Peyer's patch (tissue), 4 donors: Measurements from ENCODE around the gene ME2. TPM values are rescaled to one million over a fixed set of nuclear protein-coding genes. Genes with fewer than 3 reads are reported as not detected.

ENCODE experiments used
- DNase-seq, 3 donors: peaks; one replicate each; pipeline ENCODE4 v3.0.0-alpha.2; 2017 to 2019
- H3K27ac ChIP-seq, 4 donors: fragments of 200-600 bp; sonication (generic); one replicate each; pipeline ENCODE4 v1.5.1; 2016 to 2019
- H3K27me3 ChIP-seq, 2 donors: fragments of 200-600 bp; sonication (generic); one replicate each; pipeline ENCODE4 v1.5.1; 2019
- H3K36me3 ChIP-seq, 3 donors: fragments of 200-600 bp; sonication (generic); one replicate each; pipeline ENCODE4 v1.5.1; 2016 to 2019
- H3K4me1 ChIP-seq, 4 donors: fragments of 200-600 bp; sonication (generic); one replicate each; pipeline ENCODE4 v1.5.1; 2016 to 2019
- H3K4me3 ChIP-seq, 4 donors: fragments of 200-600 bp; sonication (generic); 1 replicate in 3 of 4; 2 replicates in 1 of 4; pipeline ENCODE4 v1.5.1; 2016 to 2019; ENCODE audit warnings: mild to moderate bottlenecking in 1 of 4
- H3K9me3 ChIP-seq, 4 donors: fragments of 200-600 bp; sonication (generic); one replicate each; pipeline ENCODE4 v1.5.1; 2016 to 2019; ENCODE audit warnings: mild to moderate bottlenecking in 1 of 4
- POLR2A ChIP-seq, 2 donors: fragments of 450-650 bp; IDR thresholded peaks; one replicate each; pipeline ENCODE4 v1.5.1; 2017; ENCODE audit warnings: antibody characterized with exemption in 2 of 2, mild to moderate bottlenecking in 2 of 2, moderate library complexity in 2 of 2
- total RNA-seq, 4 donors: library from RNA; depleted of rRNA; stranded (reverse); fragments of >200 nt; gene quantifications; one replicate each; pipeline ENCODE4 v1.1.0, GENCODE V29; 2016
- TF ChIP-seq, protein P1 (sequence below), 6 experiments: fragments of 450-650 bp in 4 of 6; fragments of 200-600 bp in 2 of 6; sonication (generic) in 1 of 6; IDR thresholded peaks; one replicate each; pipeline ENCODE4 v1.5.1; 2017 to 2019; ENCODE audit warnings: antibody characterized with exemption in 6 of 6, mild to moderate bottlenecking in 3 of 6, moderate library complexity in 1 of 6

The ME2 gene
- total RNA-seq, 4 donors from 2014 or later, result 54.5 to 147 (median 99.1) TPM

DNA sequence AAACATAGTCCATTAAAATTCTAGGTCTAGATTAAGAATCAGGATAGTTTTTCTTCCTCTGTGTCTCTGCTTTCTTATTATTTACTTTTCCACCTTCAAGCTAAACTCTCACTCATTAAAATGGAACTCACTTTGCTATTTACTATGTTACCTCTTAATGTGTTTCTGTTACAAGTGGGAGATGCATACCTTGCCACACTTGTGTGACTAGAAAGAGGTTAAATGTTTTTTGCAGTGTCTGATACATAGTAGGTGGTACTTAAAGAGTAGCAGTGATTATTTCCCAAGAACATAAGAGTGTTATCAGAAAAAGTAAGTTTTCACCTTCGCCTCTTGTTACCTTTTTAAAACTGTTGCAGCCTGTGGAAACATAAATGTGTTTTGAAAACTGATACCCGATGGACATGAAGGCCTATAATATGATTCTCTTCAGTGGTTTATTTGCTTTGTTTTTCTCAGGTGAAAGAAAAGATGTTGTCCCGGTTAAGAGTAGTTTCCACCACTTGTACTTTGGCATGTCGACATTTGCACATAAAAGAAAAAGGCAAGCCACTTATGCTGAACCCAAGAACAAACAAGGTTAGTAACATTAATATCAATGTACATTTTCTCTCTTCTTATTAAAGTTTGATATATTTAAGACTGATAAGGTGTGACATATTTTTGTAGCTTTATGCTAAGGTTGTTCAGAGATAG lies 16.6 kb downstream of the ME2 start:
- H3K4me1 ChIP-seq, result no peaks in the 10 kb centered on the region
- H3K9me3 ChIP-seq, result no peaks in the 10 kb centered on the region
- H3K4me3 ChIP-seq, result no peak overlapping the region
- no peak for DNase-seq
- no peaks in the 10 kb centered on the region for H3K27me3 ChIP-seq
- peaks cover 0 to 33% (median 0%) of the 10 kb centered on the region in 3 donors for H3K36me3 ChIP-seq
- no peak overlapping the region for H3K27ac ChIP-seq
- TF ChIP-seq, protein P1, sequence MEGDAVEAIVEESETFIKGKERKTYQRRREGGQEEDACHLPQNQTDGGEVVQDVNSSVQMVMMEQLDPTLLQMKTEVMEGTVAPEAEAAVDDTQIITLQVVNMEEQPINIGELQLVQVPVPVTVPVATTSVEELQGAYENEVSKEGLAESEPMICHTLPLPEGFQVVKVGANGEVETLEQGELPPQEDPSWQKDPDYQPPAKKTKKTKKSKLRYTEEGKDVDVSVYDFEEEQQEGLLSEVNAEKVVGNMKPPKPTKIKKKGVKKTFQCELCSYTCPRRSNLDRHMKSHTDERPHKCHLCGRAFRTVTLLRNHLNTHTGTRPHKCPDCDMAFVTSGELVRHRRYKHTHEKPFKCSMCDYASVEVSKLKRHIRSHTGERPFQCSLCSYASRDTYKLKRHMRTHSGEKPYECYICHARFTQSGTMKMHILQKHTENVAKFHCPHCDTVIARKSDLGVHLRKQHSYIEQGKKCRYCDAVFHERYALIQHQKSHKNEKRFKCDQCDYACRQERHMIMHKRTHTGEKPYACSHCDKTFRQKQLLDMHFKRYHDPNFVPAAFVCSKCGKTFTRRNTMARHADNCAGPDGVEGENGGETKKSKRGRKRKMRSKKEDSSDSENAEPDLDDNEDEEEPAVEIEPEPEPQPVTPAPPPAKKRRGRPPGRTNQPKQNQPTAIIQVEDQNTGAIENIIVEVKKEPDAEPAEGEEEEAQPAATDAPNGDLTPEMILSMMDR (IDR thresholded peaks at IDR 0.05), result no peak
- no peak for TF ChIP-seq POLR2A (IDR thresholded peaks at IDR 0.05)

DNA sequence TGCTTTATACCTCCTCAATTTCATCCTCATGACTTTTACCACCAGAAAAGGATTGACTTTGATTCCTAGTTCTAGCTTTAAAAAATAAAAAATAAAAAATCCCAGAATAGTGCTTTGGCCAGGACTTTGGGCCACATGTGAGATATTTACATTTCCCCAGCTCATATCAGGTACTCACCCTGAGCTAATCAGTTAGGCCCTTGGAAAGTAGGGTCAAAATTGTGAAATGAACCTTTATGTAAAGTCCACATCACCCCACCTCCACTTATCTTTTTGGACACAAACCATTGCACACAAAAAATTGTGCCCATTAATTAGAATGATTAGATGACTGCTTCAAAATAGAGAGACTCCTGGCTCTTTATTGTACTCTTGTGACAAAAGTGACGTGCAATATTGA lies 17.2 kb downstream of the ME2 start:
- no peak overlapping the region for H3K4me3 ChIP-seq
- H3K9me3 ChIP-seq, result no peaks in the 10 kb centered on the region
- TF ChIP-seq, protein P1 (IDR thresholded peaks at IDR 0.05), result no peak
- TF ChIP-seq POLR2A (IDR thresholded peaks at IDR 0.05), result no peak
- no peak overlapping the region for H3K27ac ChIP-seq
- no peak for DNase-seq
- H3K27me3 ChIP-seq, result no peaks in the 10 kb centered on the region
- H3K36me3 ChIP-seq, result peaks cover 0 to 33% (median 0%) of the 10 kb centered on the region in 3 donors
- H3K4me1 ChIP-seq, result no peaks in the 10 kb centered on the region

DNA sequence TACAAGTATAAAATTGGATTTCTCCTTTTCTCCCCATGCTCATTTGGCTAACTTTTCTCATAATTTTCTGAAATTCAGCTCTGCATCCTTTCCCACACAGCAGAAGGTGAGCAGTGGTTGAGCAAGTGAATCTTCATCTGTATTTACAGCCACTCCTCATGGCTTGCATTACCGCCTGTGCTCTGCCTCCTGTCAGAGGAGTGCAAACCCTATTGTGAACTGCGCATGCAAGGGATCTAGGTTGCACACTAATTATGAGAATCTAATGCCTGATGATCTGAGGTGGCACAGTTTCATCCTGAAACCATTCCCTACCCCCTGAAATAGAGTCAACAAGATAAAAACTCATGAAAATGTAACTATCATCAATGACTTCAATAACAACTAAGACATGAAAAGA lies 20.0 kb downstream of the ME2 start:
- Histone ChIP-seq H3K27ac (no peak overlapping the region), H3K36me3 (peaks cover 0 to 44% (median 0%) of the 10 kb centered on the region in 3 donors), H3K4me1 (no peaks in the 10 kb centered on the region), H3K4me3 (no peak overlapping the region), H3K9me3 (no peaks in the 10 kb centered on the region), H3K27me3 (no peaks in the 10 kb centered on the region)
- no peak for TF ChIP-seq POLR2A (IDR thresholded peaks at IDR 0.05)
- no peak for DNase-seq

DNA sequence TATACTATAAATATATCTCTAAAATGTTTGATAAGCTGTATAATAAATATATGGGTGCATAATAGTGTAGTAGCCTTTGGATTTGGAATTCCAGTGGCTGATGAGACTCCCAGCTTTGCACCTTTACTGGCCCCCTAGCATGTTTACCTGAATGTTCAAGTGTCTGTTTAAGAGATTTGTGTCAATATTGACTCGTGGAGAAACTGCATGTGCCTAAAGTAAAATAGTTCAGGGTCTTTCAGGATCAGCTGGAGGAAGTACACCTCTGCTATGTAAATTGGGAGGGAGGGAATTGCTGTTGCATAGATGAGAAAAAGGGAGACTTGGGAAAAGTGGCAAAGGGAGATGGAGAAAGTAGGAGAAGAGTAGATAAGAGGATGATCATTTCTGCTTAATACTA lies 23.9 kb downstream of the ME2 start:
- H3K4me1 ChIP-seq, result no peaks in the 10 kb centered on the region
- TF ChIP-seq, protein P1 (IDR thresholded peaks at IDR 0.05), result no peak
- TF ChIP-seq POLR2A (IDR thresholded peaks at IDR 0.05), result no peak
- H3K27ac ChIP-seq, result no peak overlapping the region
- H3K4me3 ChIP-seq, result no peak overlapping the region
- H3K36me3 ChIP-seq, result peaks cover 0 to 35% (median 0%) of the 10 kb centered on the region in 3 donors
- no peaks in the 10 kb centered on the region for H3K27me3 ChIP-seq
- H3K9me3 ChIP-seq, result no peaks in the 10 kb centered on the region
- no peak for DNase-seq

DNA sequence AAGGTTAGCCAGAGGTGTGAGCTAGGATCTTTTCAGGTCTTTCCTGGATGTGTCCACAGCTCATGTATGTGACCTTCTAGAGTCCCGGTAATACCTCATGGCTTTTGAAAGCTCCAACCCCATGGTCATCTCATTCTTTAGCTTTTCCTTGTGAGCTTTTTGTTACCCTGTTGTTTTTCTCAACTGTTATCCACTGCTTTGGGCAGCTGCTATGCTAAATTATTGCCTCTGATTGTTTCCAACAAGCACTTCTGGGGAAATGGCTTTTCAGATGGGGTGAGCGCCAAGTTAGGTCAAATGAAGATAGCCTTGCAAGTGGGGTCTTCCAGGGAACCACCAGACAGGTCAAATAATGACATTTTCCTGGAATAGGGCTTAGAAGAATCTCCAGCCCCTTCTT lies 27.9 kb downstream of the ME2 start:
- no peak for DNase-seq
- H3K4me1 ChIP-seq, result no peaks in the 10 kb centered on the region
- peaks cover 0 to 38% (median 0%) of the 10 kb centered on the region in 3 donors for H3K36me3 ChIP-seq

DNA sequence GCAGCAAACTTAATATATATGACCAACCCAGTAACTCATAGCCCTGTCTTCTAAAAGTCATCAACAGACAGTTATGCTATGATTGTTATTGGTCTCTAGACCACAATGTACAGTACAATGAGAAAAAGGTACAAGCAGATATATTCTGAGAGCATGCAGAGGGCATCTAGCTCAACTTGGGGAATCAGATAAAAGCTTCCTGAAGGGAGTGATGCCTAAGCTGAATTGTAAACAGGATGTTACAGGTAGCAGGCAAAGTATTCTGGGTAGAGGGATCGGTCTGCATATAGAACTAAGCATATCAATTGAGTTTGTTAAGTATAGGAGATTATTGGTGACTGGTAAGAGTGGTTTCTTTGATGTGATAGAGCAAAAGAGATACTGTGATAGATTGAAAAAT lies 30.3 kb downstream of the ME2 start:
- Histone ChIP-seq H3K27ac (no peak overlapping the region), H3K9me3 (no peaks in the 10 kb centered on the region), H3K4me3 (no peak overlapping the region), H3K4me1 (no peaks in the 10 kb centered on the region), H3K27me3 (no peaks in the 10 kb centered on the region), H3K36me3 (peaks cover 0 to 43% (median 0%) of the 10 kb centered on the region in 3 donors)
- DNase-seq, result no peak
- TF ChIP-seq POLR2A (IDR thresholded peaks at IDR 0.05), result no peak
- TF ChIP-seq, protein P1 (IDR thresholded peaks at IDR 0.05), result no peak

More for the DNA sequence above, 27.9 kb downstream of the ME2 start:
- H3K27me3 ChIP-seq, result no peaks in the 10 kb centered on the region
- no peaks in the 10 kb centered on the region for H3K9me3 ChIP-seq
- H3K4me3 ChIP-seq, result no peak overlapping the region
- TF ChIP-seq, protein P1 (IDR thresholded peaks at IDR 0.05), result no peak
- TF ChIP-seq POLR2A (IDR thresholded peaks at IDR 0.05), result no peak
- no peak overlapping the region for H3K27ac ChIP-seq
